Measurements from ENCODE around the gene CD160.
"Not testable (repeated sequence)": the region's sequence is repeated elsewhere in the genome, so short reads cannot be mapped to it uniquely, and the experiment has no call there.

CD160 gene

DNA sequence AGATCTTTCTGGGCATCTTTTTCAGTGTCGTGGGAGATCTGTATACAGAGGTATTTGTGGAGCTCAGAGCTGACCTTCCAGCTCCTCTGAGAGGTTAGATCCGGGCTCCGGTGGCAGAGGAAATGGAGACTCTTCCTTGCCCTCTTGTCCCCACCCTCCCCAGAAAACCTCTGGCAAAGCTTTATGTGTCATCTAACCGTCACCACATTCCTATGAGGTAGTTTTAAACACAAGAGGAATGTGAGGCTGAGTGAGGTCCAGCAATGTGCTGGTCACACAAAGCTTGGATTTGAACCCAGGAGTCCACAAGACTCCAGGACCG is 1.2 kb downstream of the CD160 start:
- intact Hi-C loops (cut with micrococcal nuclease): no loop called here
- Mint-ChIP-seq H3K27ac (no peak overlapping the region), H3K27me3 (peaks cover 23% of the 10 kb centered on the region), H3K4me3 (no peak overlapping the region), H3K4me1 (ENCODE audit: low read depth) (peaks cover 10% of the 10 kb centered on the region), H3K36me3 (ENCODE audit: low read depth) (no peaks in the 10 kb centered on the region), H3K9me3 (no peaks in the 10 kb centered on the region)

DNA sequence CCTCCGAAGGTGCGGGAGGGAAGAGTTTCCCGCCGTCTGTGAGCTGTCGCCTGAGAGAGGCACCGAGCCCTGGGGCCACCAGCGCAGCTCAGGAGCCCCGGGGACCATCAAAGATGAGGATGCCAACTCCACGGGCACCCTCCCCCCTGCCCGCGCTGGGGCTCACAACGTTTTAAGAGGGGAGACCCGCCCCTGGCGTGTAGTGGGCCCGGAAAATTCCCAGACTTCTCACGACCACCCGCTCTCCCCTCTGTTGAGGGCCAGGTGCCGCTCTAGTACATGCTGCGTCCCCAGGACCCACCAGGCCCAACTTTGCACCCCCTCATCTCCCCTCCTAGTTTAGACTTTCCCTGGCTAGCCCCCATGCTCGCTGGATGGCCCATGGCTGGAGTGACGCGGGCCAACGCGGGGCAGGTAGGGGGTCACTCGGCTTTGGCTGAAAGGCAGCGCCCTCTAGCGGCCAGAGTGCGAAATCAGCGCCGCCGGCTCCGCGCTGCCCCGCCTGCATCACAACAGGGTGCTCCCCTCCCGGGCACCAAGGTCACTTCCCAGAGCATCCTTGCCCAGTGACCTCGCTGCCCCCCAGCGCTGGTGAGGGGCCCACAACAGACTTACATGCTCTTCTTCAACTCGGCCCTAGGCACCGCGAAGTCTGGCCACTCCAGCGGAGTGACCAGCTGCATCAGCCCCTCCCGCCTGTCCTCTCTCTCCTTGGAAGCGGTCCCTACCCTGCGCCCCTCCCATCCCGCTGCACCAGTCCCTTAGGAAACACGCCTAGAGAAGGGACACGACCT is 1.8 kb downstream of the CD160 start:
- H3K4me1 Mint-ChIP-seq (ENCODE audit: low read depth): peaks cover 10% of the 10 kb centered on the region
- no peak overlapping the region for H3K27ac Mint-ChIP-seq
- peaks cover 23% of the 10 kb centered on the region for H3K27me3 Mint-ChIP-seq
- no peaks in the 10 kb centered on the region for H3K9me3 Mint-ChIP-seq
- H3K36me3 Mint-ChIP-seq (ENCODE audit: low read depth): no peaks in the 10 kb centered on the region
- intact Hi-C loops (cut with micrococcal nuclease): no loop called here
- peak overlapping the region; percentile 41 for H3K4me3 Mint-ChIP-seq

DNA sequence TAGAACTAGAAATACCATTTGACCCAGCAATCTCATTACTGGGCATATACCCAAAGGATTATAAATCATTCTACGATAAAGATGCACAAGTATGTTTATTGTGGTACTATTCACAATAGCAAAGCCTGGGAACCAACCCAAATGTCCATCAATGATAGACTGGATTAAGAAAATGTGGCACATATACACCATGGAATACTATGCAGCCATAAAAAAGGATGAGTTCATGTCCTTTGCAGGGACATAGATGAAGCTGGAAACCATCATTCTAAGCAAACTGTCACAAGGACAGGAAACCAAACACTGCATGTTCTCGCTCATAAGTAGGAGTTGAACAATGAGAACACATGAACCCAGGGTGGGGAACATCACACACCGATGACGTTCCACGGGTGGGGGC is 6.9 kb downstream of the CD160 start:
- H3K9me3 Mint-ChIP-seq; H3K4me3 Mint-ChIP-seq; H3K27ac Mint-ChIP-seq; H3K36me3 Mint-ChIP-seq (ENCODE audit: low read depth); H3K27me3 Mint-ChIP-seq; H3K4me1 Mint-ChIP-seq (ENCODE audit: low read depth); intact Hi-C loops (cut with micrococcal nuclease): not testable (repeated sequence)

DNA sequence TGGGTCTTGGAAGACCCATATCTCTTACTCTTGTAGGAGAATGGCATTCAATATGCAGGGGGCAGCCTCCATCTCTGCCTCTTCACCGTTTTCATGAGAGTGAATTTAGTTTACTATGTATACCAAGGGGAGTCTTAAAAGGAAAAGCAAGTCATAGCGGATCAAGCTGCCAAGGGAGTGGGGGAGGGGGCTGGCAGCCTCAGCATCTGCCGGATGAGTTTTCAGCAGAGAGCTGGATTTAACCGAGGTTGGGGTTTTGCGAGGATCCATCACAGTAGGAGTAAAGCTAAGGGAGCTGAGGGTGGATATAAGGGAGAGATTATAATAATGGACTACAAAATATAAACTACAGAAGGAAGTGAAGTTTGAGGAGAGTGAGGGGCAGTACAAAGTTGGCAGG is 9.9 kb downstream of the CD160 start:
- Mint-ChIP-seq H3K4me3 (no peak overlapping the region), H3K36me3 (ENCODE audit: low read depth) (peaks cover 7% of the 10 kb centered on the region), H3K4me1 (ENCODE audit: low read depth) (no peaks in the 10 kb centered on the region), H3K27me3 (no peaks in the 10 kb centered on the region), H3K27ac (no peak overlapping the region), H3K9me3 (no peaks in the 10 kb centered on the region)
- intact Hi-C loops (cut with micrococcal nuclease): no loop called here

DNA sequence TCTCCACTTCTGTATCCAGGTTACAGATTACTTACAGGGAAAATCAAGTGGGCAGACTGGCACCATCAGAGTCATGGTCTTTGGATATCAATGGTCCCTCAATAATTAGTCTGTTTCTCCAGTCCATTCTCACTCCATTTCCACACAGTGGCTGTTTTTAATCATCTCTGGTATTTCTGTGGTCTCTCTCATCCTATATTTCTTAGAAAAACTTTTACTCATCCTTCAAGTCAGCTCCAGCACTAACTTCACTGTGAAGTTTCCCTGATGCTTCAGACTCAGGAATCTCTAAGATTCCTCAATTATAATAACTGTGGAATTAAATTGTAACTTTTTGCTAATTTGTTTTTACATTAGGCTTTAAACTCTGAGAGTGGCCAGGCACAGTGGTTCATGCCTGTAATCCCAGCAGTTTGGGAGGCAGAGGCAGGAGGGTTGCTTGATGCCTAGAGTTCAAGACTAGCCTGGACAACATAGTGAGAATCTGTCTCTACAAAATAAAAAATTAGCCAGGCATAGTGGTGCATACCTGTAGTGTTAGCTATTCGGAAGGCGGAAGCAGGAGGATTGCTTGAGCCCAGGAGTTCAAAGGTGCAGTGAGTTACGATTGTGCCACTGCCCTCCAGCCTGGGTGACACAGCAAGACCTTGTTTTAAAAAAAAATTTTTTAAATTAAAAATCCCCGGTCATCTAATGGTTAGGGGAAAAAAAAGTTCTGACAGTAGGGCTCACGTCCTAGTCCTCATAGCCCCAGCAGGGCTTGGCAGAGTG is 10.6 kb downstream of the CD160 start:
- no peak overlapping the region for H3K27ac Mint-ChIP-seq
- no peaks in the 10 kb centered on the region for H3K27me3 Mint-ChIP-seq
- peaks cover 7% of the 10 kb centered on the region for H3K36me3 Mint-ChIP-seq (ENCODE audit: low read depth)
- no peaks in the 10 kb centered on the region for H3K4me1 Mint-ChIP-seq (ENCODE audit: low read depth)
- no peaks in the 10 kb centered on the region for H3K9me3 Mint-ChIP-seq
- intact Hi-C loops (cut with micrococcal nuclease): no loop called here
- H3K4me3 Mint-ChIP-seq: no peak overlapping the region

DNA sequence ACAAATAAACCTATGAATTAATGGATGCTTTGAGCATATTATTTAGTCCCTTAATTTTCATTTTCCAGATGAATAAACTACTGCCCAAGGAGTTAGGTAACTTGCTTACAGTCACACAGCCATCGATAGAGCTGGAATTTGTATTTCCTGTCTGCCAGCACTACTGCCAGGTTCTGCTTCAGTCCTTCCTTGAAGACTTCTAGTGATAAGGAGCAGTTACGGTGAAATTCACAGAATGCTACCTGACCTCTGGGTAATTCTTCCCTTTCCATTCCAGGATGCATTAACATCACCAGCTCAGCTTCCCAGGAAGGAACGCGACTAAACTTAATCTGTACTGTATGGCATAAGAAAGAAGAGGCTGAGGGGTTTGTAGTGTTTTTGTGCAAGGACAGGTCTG is 11.2 kb downstream of the CD160 start:
- no peaks in the 10 kb centered on the region for H3K4me1 Mint-ChIP-seq (ENCODE audit: low read depth)
- H3K27ac Mint-ChIP-seq: no peak overlapping the region
- no peak overlapping the region for H3K4me3 Mint-ChIP-seq
- intact Hi-C loops (cut with micrococcal nuclease): no loop called here
- peaks cover 7% of the 10 kb centered on the region for H3K36me3 Mint-ChIP-seq (ENCODE audit: low read depth)
- no peaks in the 10 kb centered on the region for H3K27me3 Mint-ChIP-seq
- no peaks in the 10 kb centered on the region for H3K9me3 Mint-ChIP-seq

DNA sequence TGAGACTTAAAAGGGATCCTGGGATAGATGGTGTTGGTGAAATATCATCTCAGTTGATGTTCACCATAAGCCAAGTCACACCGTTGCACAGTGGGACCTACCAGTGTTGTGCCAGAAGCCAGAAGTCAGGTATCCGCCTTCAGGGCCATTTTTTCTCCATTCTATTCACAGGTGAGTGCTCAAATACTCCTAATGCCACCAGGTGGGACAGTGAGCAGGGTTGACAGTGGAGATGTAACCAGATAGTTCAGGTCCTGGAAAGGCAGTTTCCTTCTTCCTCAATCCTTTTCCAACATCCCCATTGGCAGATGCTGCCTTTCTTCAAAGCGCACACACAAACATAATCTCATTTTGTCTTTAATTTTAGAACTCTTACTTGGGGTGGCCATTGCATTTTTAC is 11.6 kb downstream of the CD160 start:
- H3K36me3 Mint-ChIP-seq (ENCODE audit: low read depth): peaks cover 7% of the 10 kb centered on the region
- intact Hi-C loops (cut with micrococcal nuclease): no loop called here
- no peaks in the 10 kb centered on the region for H3K4me1 Mint-ChIP-seq (ENCODE audit: low read depth)
- no peak overlapping the region for H3K4me3 Mint-ChIP-seq
- no peaks in the 10 kb centered on the region for H3K9me3 Mint-ChIP-seq
- no peak overlapping the region for H3K27ac Mint-ChIP-seq
- no peaks in the 10 kb centered on the region for H3K27me3 Mint-ChIP-seq

DNA sequence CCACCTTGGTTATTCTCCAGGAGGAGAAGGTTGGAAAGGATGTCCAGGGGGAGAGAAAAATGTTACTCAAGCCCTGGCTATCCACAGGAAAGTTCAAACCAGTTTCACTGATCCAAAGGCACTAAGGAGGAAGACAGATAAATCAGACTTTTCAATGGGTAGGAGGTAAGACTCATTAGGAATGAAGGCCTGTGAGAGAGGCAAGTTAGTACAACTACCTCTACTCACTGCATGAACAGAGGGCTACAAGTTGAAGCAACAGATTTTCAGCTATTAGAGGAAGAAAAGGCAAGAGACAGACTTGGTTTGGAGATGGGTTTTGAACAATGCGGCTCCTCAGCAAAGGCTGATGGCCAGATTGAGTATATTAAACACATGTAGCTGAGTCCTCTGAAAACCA is 16.9 kb downstream of the CD160 start:
- Mint-ChIP-seq H3K27ac (no peak overlapping the region), H3K4me3 (no peak overlapping the region), H3K9me3 (no peaks in the 10 kb centered on the region)

DNA sequence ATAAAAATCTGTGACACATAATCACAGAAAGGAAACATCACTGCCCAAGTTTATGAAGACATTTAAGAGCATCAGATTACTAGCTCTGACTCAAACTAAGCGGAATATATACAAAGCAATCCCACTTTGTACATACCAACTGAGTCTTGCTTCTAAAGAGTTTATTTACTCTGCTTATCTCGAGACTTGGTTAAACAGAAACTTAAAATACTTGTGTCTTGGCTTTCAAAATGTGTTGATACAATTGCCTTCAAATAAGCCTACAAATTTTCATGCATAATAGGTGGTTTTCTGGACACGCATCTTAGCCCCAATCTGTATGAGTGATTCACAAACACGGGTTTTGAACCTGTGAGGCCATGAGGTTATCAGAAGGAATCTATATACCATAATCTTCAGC is 21.0 kb downstream of the CD160 start:
- H3K27ac Mint-ChIP-seq: no peak overlapping the region
- H3K27me3 Mint-ChIP-seq: no peaks in the 10 kb centered on the region
- intact Hi-C loops (cut with micrococcal nuclease): no loop called here
- no peaks in the 10 kb centered on the region for H3K4me1 Mint-ChIP-seq (ENCODE audit: low read depth)
- H3K4me3 Mint-ChIP-seq: no peak overlapping the region
- no peaks in the 10 kb centered on the region for H3K9me3 Mint-ChIP-seq
- H3K36me3 Mint-ChIP-seq (ENCODE audit: low read depth): peaks cover 42% of the 10 kb centered on the region

More for the DNA sequence above, 16.9 kb downstream of the CD160 start:
- H3K4me1 Mint-ChIP-seq (ENCODE audit: low read depth): no peaks in the 10 kb centered on the region
- H3K36me3 Mint-ChIP-seq (ENCODE audit: low read depth): peaks cover 4% of the 10 kb centered on the region
- H3K27me3 Mint-ChIP-seq: no peaks in the 10 kb centered on the region
- intact Hi-C loops (cut with micrococcal nuclease): no loop called here

DNA sequence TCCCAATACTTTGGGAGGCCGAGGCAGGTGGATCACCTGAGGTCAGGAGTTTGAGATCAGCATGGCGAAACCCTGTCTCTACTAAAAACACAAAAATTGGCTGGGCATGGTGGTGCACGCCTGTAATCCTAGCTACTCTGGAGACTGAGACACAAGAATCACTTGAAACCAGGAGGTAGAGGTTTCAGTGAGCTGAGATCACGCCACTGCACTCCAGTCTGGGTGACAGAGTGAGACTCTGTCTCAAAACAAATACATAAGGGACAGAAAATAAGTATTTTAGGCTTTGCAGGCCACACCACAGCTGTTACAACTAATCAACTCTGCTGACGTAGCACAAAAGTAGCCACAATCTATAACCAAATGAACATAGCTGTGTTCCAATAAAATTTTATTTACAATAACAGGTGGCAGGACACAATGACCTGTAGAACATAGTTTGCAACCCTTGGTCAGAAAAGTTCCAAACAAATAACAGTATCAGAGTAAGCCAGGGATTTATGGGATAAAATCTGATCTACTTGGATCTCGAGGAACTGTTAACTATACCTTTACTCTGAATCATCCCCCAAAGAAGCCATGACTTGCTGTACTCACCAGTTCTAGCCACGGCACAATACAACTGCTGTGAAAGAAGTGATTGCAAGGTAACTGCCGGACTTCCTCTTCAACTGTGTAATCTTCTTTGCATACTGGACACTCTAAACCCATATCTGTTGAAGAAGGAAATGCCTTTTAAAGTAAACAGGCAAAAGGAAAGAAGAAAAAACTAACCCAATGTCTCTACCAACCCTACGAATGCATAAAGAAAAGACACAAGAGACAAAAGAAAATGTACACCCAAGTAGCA is 28.3 kb downstream of the CD160 start:
- Mint-ChIP-seq H3K4me1 (ENCODE audit: low read depth) (peaks cover 20% of the 10 kb centered on the region), H3K4me3 (no peak overlapping the region), H3K27ac (no peak overlapping the region), H3K36me3 (ENCODE audit: low read depth) (peaks cover 100% of the 10 kb centered on the region), H3K9me3 (no peaks in the 10 kb centered on the region), H3K27me3 (no peaks in the 10 kb centered on the region)
- intact Hi-C loops (cut with micrococcal nuclease): no loop called here

DNA sequence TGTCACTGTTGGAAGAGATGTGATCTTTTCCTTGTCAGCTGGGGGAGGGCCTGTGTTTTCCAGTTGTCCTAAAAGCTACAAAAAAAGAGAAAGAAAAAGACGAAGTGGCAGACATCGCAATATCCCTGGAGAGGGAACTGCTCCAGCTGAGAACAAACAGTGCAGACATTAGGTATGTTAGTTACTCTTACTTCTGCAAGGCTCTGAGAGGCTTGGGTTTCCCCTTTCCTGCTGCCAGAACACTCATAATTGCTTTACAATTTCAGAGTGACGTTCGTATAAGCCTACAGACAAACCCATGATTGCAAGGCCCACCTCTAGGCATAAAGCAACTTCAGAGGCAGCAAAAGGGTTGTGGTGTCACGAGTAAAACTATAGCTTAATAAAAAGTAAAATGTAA is 31.1 kb downstream of the CD160 start:
- intact Hi-C loops (cut with micrococcal nuclease): no loop called here
- Mint-ChIP-seq H3K36me3 (ENCODE audit: low read depth) (peaks cover 89% of the 10 kb centered on the region), H3K4me1 (ENCODE audit: low read depth) (peaks cover 21% of the 10 kb centered on the region), H3K9me3 (no peaks in the 10 kb centered on the region), H3K27ac (no peak overlapping the region), H3K27me3 (no peaks in the 10 kb centered on the region), H3K4me3 (no peak overlapping the region)

DNA sequence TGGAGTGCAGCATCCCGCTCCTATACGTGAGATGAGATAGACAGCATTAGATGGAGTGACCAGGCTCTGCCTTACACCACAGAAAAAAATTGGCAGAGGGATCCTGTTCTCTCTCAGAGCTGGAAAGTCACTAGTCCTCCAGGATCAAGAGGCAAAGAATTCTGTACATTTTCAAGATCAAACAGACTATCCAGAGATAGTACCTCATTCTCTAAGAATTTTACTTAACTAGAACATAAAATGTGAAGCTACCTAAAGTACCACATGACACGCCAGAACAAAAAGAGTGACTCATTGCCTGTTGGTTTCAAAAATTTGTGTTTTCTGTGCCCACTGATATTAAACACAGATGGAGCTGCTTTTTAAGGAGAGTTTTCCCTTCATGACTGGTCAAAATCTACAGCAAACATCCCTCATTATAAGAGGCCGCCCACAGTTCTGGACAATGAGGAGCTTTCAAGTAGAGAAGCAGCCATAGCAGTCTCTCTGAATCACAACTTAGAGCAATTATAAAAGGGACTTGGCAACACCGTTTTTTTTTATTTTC is 32.3 kb downstream of the CD160 start:
- Mint-ChIP-seq H3K4me3 (no peak overlapping the region), H3K36me3 (ENCODE audit: low read depth) (peaks cover 89% of the 10 kb centered on the region), H3K27me3 (no peaks in the 10 kb centered on the region), H3K9me3 (no peaks in the 10 kb centered on the region), H3K27ac (no peak overlapping the region), H3K4me1 (ENCODE audit: low read depth) (peaks cover 25% of the 10 kb centered on the region)
- intact Hi-C loops (cut with micrococcal nuclease): no loop called here

DNA sequence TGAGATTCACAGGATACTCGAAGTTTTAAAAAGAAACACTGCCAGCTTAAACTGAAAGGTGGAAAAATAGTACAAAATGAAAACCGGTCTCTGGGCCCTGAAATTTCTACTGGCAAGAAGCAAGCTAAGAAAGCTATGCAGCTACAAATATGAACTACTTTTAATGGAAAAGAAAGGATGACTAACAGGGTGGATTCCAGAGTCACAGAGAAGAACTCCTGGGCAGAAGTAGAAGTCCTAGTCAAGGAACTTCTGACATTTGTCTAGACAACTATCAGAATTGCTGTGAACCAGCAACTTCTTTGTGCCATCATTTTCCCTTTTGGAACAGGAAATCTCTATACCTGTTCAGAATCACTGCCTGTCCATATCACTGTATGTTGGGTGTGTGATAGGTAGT is 38.1 kb downstream of the CD160 start:
- Mint-ChIP-seq H3K9me3 (peaks cover 19% of the 10 kb centered on the region), H3K36me3 (ENCODE audit: low read depth) (peaks cover 85% of the 10 kb centered on the region), H3K4me1 (ENCODE audit: low read depth) (peaks cover 5% of the 10 kb centered on the region), H3K4me3 (no peak overlapping the region), H3K27me3 (no peaks in the 10 kb centered on the region), H3K27ac (no peak overlapping the region)
- intact Hi-C loops (cut with micrococcal nuclease): no loop called here

DNA sequence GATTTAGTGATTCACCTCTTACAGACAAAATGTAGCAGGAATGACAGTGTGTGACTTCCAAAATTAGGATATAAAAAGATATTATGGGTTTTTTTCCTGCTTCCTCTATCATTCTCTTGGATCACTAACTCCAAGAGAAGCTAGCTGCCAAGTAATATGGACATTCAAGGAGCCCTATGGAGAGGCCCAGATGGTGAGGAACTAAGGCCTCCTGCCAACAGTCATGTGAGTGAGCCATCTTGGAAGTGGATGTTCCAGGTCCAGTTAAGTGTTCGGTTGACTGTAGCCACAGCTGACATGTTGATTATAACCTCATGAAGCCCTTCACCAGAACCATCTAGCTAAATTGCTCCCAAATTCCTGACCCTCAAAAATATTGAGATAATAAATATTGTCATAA is 38.8 kb downstream of the CD160 start:
- no peak overlapping the region for H3K27ac Mint-ChIP-seq
- peaks cover 85% of the 10 kb centered on the region for H3K36me3 Mint-ChIP-seq (ENCODE audit: low read depth)
- no peaks in the 10 kb centered on the region for H3K27me3 Mint-ChIP-seq
- peaks cover 5% of the 10 kb centered on the region for H3K4me1 Mint-ChIP-seq (ENCODE audit: low read depth)
- no peak overlapping the region for H3K4me3 Mint-ChIP-seq
- intact Hi-C loops (cut with micrococcal nuclease): no loop called here
- peaks cover 19% of the 10 kb centered on the region for H3K9me3 Mint-ChIP-seq
